ENCODE measurements around the gene RNF213.

DNA sequence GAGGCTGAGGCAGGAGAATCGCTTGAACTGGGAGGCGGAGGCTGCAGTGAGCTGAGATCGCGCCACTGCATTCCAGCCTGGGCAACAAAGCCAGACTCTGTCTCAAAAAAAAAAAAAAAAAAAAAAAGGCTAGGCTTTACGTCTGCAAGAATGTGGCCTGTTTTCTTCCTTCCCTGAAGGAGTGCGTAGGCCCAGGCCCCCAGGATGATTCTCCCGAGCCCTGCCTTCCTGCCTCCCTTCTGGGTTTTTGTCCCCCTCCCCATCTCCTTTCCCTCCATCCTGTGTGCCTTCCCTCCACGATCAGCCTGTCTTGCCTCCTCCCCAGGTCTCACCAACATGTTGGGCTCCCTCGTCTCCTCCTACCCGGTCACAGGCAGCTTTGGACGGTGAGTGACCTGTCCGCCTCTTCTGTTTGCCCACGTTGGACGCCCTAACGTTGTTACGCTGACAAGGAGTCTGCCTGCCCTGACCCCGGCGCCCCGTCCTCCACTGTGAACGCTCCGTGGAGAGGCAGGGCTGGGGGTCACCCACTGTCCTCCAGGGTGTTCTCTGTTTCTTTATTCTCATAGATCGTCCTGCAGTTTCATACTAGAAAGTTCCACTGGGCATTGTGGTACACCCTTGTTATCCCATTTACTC lies 15.7 kb upstream of the RNF213 start:
- TF ChIP-seq, protein P1, sequence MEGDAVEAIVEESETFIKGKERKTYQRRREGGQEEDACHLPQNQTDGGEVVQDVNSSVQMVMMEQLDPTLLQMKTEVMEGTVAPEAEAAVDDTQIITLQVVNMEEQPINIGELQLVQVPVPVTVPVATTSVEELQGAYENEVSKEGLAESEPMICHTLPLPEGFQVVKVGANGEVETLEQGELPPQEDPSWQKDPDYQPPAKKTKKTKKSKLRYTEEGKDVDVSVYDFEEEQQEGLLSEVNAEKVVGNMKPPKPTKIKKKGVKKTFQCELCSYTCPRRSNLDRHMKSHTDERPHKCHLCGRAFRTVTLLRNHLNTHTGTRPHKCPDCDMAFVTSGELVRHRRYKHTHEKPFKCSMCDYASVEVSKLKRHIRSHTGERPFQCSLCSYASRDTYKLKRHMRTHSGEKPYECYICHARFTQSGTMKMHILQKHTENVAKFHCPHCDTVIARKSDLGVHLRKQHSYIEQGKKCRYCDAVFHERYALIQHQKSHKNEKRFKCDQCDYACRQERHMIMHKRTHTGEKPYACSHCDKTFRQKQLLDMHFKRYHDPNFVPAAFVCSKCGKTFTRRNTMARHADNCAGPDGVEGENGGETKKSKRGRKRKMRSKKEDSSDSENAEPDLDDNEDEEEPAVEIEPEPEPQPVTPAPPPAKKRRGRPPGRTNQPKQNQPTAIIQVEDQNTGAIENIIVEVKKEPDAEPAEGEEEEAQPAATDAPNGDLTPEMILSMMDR (IDR thresholded peaks at IDR 0.05): no peak
- TF ChIP-seq POLR2A (IDR thresholded peaks at IDR 0.05): no peak

All from adrenal gland (tissue), 5 donors.